KMS-11 (cell line): ENCODE results near the gene NR0B2.

Experiments used
- H2AFZ ChIP-seq: fragments of 200-600 bp; sonication (generic); 2 replicates; pipeline ENCODE4 v1.6.1; 2016; ENCODE audit warnings: antibody characterized with exemption, mixed run types, low read depth
- H3K27ac ChIP-seq: fragments of 200-600 bp; sonication (generic); 2 replicates; pipeline ENCODE4 v1.6.1; 2016; ENCODE audit warnings: mild to moderate bottlenecking, mixed run types
- H3K27me3 ChIP-seq: fragments of 200-600 bp; sonication (generic); 2 replicates; pipeline ENCODE4 v1.6.1; 2017; ENCODE audit warnings: mild to moderate bottlenecking, low read depth, mixed run types, moderate library complexity; ENCODE audit not compliant: insufficient read depth
- H3K36me3 ChIP-seq: fragments of 200-600 bp; sonication (generic); 2 replicates; pipeline ENCODE4 v1.6.1; 2017; ENCODE audit warnings: mild to moderate bottlenecking, mixed run types; ENCODE audit not compliant: insufficient read depth
- H3K4me1 ChIP-seq: fragments of 200-600 bp; sonication (generic); 2 replicates; pipeline ENCODE4 v1.6.1; 2016; ENCODE audit warnings: mild to moderate bottlenecking, low read depth, mixed run types; ENCODE audit not compliant: poor library complexity, severe bottlenecking
- H3K4me2 ChIP-seq: fragments of 200-600 bp; sonication (generic); 2 replicates; pipeline ENCODE4 v1.7.0; 2016; ENCODE audit warnings: mild to moderate bottlenecking, mixed run types
- H3K4me3 ChIP-seq: fragments of 200-600 bp; sonication (generic); IDR thresholded peaks from 2 replicates; pipeline ENCODE4 v1.6.1; 2017; ENCODE audit warnings: low read depth, low read length, mixed read lengths; ENCODE audit not compliant: insufficient read depth
- H3K79me2 ChIP-seq: fragments of 200-600 bp; sonication (generic); 2 replicates; pipeline ENCODE4 v1.6.1; 2016; ENCODE audit warnings: low read depth, mixed run types; ENCODE audit not compliant: insufficient read depth
- H3K9ac ChIP-seq: fragments of 200-600 bp; sonication (generic); 2 replicates; pipeline ENCODE4 v1.6.1; 2016; ENCODE audit warnings: mild to moderate bottlenecking, mixed run types
- H4K20me1 ChIP-seq: fragments of 200-600 bp; sonication (generic); 2 replicates; pipeline ENCODE4 v1.6.1; 2016; ENCODE audit warnings: mild to moderate bottlenecking, mixed run types; ENCODE audit not compliant: insufficient read depth
- CTCF ChIP-seq: fragments of 200-600 bp; sonication (generic); conservative IDR thresholded peaks from 2 replicates; pipeline ENCODE4 v1.6.1; 2017; ENCODE audit warnings: low read depth, mild to moderate bottlenecking, antibody characterized with exemption, low read length, moderate library complexity, mixed read lengths

The NR0B2 gene

GRCh38 chr1:26951821-26952497 is 38.2 kb upstream of the NR0B2 start:
- no peaks in the 10 kb centered on the region for H3K36me3 ChIP-seq
- no peak overlapping the region for H2AFZ ChIP-seq
- no peak overlapping the region for H3K4me2 ChIP-seq
- no peak for TF ChIP-seq CTCF
- no peaks in the 10 kb centered on the region for H3K4me1 ChIP-seq
- no peaks in the 10 kb centered on the region for H3K79me2 ChIP-seq
- no peaks in the 10 kb centered on the region; the same call in 1 of the 2 replicates for H3K27me3 ChIP-seq
- no peak overlapping the region for H3K9ac ChIP-seq
- H3K27ac ChIP-seq, result no peak overlapping the region
- H3K4me3 ChIP-seq, result no peak overlapping the region
- no peaks in the 10 kb centered on the region for H4K20me1 ChIP-seq

GRCh38 chr1:26951216-26951615 is 37.4 kb upstream of the NR0B2 start:
- H3K9ac ChIP-seq, result no peak overlapping the region
- H3K4me2 ChIP-seq, result no peak overlapping the region
- H3K79me2 ChIP-seq, result no peaks in the 10 kb centered on the region
- no peaks in the 10 kb centered on the region for H3K36me3 ChIP-seq
- no peak overlapping the region for H3K27ac ChIP-seq
- no peak for TF ChIP-seq CTCF
- no peaks in the 10 kb centered on the region for H4K20me1 ChIP-seq
- no peaks in the 10 kb centered on the region; the same call in 1 of the 2 replicates for H3K27me3 ChIP-seq
- H3K4me1 ChIP-seq, result no peaks in the 10 kb centered on the region
- no peak overlapping the region for H2AFZ ChIP-seq
- H3K4me3 ChIP-seq, result no peak overlapping the region

GRCh38 chr1:26950602-26951001 is 36.8 kb upstream of the NR0B2 start:
- Histone ChIP-seq H3K9ac (no peak overlapping the region), H3K4me1 (no peaks in the 10 kb centered on the region), H3K27me3 (no peaks in the 10 kb centered on the region), H3K27ac (no peak overlapping the region), H2AFZ (no peak overlapping the region), H3K4me3 (no peak overlapping the region), H3K79me2 (no peaks in the 10 kb centered on the region), H4K20me1 (no peaks in the 10 kb centered on the region), H3K4me2 (no peak overlapping the region), H3K36me3 (no peaks in the 10 kb centered on the region)
- TF ChIP-seq CTCF, result no peak

- no peak overlapping the region for H3K4me2 ChIP-seq
- no peaks in the 10 kb centered on the region for H3K36me3 ChIP-seq
- H4K20me1 ChIP-seq, result no peaks in the 10 kb centered on the region
- no peaks in the 10 kb centered on the region for H3K4me1 ChIP-seq
- TF ChIP-seq CTCF, result no peak
- no peak overlapping the region for H3K4me3 ChIP-seq
- H3K27me3 ChIP-seq, result no peaks in the 10 kb centered on the region
- H2AFZ ChIP-seq, result no peak overlapping the region
- no peaks in the 10 kb centered on the region for H3K79me2 ChIP-seq
- no peak overlapping the region for H3K27ac ChIP-seq
- H3K9ac ChIP-seq, result no peak overlapping the region
These were observed 36.1 kb upstream of the NR0B2 start for GRCh38 chr1:26949926-26950319.
